Omental fat pad (tissue), 4 donors: Measurements from ENCODE around the gene SRGAP1. TPM values are rescaled to one million over a fixed set of nuclear protein-coding genes. Genes with fewer than 3 reads are reported as not detected.
A peak's percentile ranks its signal among the peaks of the same experiment; 100 is the strongest.

Experiments
- ATAC-seq: fragments of 150-250 bp; one replicate; pipeline ENCODE4 v1.9.1; 2016; ENCODE audit warnings: mild to moderate bottlenecking, moderate library complexity; ENCODE audit not compliant: low FRiP score
- DNase-seq: peaks from one replicate; pipeline ENCODE4 v3.0.0-alpha.2; 2019; ENCODE audit warnings: low spot score
- CTCF ChIP-seq, 3 donors: fragments of 450-650 bp; IDR thresholded peaks; one replicate each; pipeline ENCODE4 v1.5.1; 2016 to 2017; ENCODE audit warnings: antibody characterized with exemption in 3 of 3, mild to moderate bottlenecking in 3 of 3, moderate library complexity in 2 of 3
- total RNA-seq, 4 donors: library from RNA; depleted of rRNA; stranded (reverse); fragments of >200 nt; gene quantifications; one replicate each; pipeline ENCODE4 v1.1.0, GENCODE V29; 2016

The SRGAP1 gene
- total RNA-seq, 4 donors from 2014 or later = 10.6 to 69.1 (median 12.9) TPM

- no peak for TF ChIP-seq CTCF (IDR thresholded peaks at IDR 0.05)
- ATAC-seq (no peak), DNase-seq (no peak)
Measured at GRCh38 chr12:63915105-63915800, 70.8 kb downstream of the SRGAP1 start.

- no peak for TF ChIP-seq CTCF (IDR thresholded peaks at IDR 0.05)
- no peak for DNase-seq
- no peak for ATAC-seq
Measured at GRCh38 chr12:63916561-63917476, 72.3 kb downstream of the SRGAP1 start.

GRCh38 chr12:63917477-63917862 lies 73.0 kb downstream of the SRGAP1 start:
- no peak for TF ChIP-seq CTCF (IDR thresholded peaks at IDR 0.05)
- DNase-seq (no peak), ATAC-seq (no peak)

- no peak for DNase-seq
- peak; percentile 85 for ATAC-seq
- TF ChIP-seq CTCF (IDR thresholded peaks at IDR 0.05) = no peak
Measured at GRCh38 chr12:63917864-63918799, 73.6 kb downstream of the SRGAP1 start.

- DNase-seq (no peak), ATAC-seq (peak; percentile 2)
- no peak for TF ChIP-seq CTCF (IDR thresholded peaks at IDR 0.05)
Measured at GRCh38 chr12:63918800-63919300, 74.3 kb downstream of the SRGAP1 start.

- TF ChIP-seq CTCF (IDR thresholded peaks at IDR 0.05) = no peak
- no peak for DNase-seq
- ATAC-seq = no peak
Measured at GRCh38 chr12:63919756-63920155, 75.3 kb downstream of the SRGAP1 start.
